A549 (cell line): ENCODE data around the gene SLC20A1.

Experiments used
- BHLHE40 ChIP-seq: IDR thresholded peaks from 2 replicates; pipeline ENCODE4 v1.6.1; 2012; ENCODE audit warnings: low read depth, low read length, inconsistent platforms
- CTCF ChIP-seq: fragments of >200 bp; sonication (Bioruptor Twin); formaldehyde crosslinking; IDR thresholded peaks from 3 replicates; pipeline ENCODE4 v1.5.1; 2016
- E2F6 ChIP-seq: IDR thresholded peaks from 2 replicates; pipeline ENCODE4 v1.6.1; 2012; ENCODE audit warnings: low read depth, borderline replicate concordance
- EP300 ChIP-seq, 2 experiments: fragments of >200 bp; sonication (Bioruptor Twin); formaldehyde crosslinking; IDR thresholded peaks; 2 replicates in 1 of 2; 3 replicates in 1 of 2; pipeline ENCODE4 v1.6.1; 2016 to 2017
- JUN ChIP-seq, 2 experiments: fragments of >200 bp; sonication (Bioruptor Twin); formaldehyde crosslinking; IDR thresholded peaks; 2 replicates in 1 of 2; 3 replicates in 1 of 2; pipeline ENCODE4 v1.6.1; 2016 to 2017
- JUNB ChIP-seq: fragments of >200 bp; sonication (Bioruptor Twin); formaldehyde crosslinking; IDR thresholded peaks from 2 replicates; pipeline ENCODE4 v1.6.1; 2016
- MAFK ChIP-seq: fragments of 450-650 bp; IDR thresholded peaks from 2 replicates; pipeline ENCODE4 v1.6.1; 2014; ENCODE audit not compliant: partially characterized antibody
- MAX ChIP-seq: IDR thresholded peaks from 2 replicates; pipeline ENCODE4 v1.6.1; 2012
- PBX3 ChIP-seq: IDR thresholded peaks from 2 replicates; pipeline ENCODE4 v1.6.1; 2012
- POLR2A ChIP-seq: IDR thresholded peaks from 2 replicates; pipeline ENCODE4 v1.6.1; 2012; ENCODE audit warnings: mild to moderate bottlenecking, low read length
- SMC3 ChIP-seq: fragments of >200 bp; sonication (Bioruptor Twin); formaldehyde crosslinking; IDR thresholded peaks from 3 replicates; pipeline ENCODE4 v1.6.1; 2018; ENCODE audit warnings: inconsistent platforms
- SREBF2 ChIP-seq: fragments of 450-650 bp; IDR thresholded peaks from 2 replicates; pipeline ENCODE4 v1.6.1; 2014; ENCODE audit warnings: mild to moderate bottlenecking, moderate library complexity
- ZNF302 ChIP-seq: fragments of 250-450 bp; sonication (Bioruptor Pico); IDR thresholded peaks from 2 replicates; pipeline ENCODE4 v1.9.0; 2021; ENCODE audit warnings: inconsistent platforms, mild to moderate bottlenecking, moderate library complexity

GRCh38 chr2:112665113-112665780 lies 19.5 kb downstream of the SLC20A1 start:
- no peak for TF ChIP-seq ZNF302 (CRISPR knock-in tag)
- no peak for TF ChIP-seq CTCF
- no peak for TF ChIP-seq POLR2A
- TF ChIP-seq SREBF2: no peak
- TF ChIP-seq JUNB: no peak
- no peak for TF ChIP-seq EP300 (IDR thresholded peaks at IDR 0.05)
- no peak for TF ChIP-seq PBX3
- TF ChIP-seq E2F6: no peak
- no peak for TF ChIP-seq MAFK
- no peak for TF ChIP-seq SMC3
- TF ChIP-seq MAX: no peak
- no peak for TF ChIP-seq BHLHE40
- no peak for TF ChIP-seq JUN (IDR thresholded peaks at IDR 0.05)
